Measurements from ENCODE around the gene NID2. TPM values are rescaled to one million over a fixed set of nuclear protein-coding genes. Genes with fewer than 3 reads are reported as not detected.

NID2 gene
- total and polyA plus RNA-seq, 2 of the 4 experiments (the other 2 are of a cell fraction): 101 to 303 TPM

DNA sequence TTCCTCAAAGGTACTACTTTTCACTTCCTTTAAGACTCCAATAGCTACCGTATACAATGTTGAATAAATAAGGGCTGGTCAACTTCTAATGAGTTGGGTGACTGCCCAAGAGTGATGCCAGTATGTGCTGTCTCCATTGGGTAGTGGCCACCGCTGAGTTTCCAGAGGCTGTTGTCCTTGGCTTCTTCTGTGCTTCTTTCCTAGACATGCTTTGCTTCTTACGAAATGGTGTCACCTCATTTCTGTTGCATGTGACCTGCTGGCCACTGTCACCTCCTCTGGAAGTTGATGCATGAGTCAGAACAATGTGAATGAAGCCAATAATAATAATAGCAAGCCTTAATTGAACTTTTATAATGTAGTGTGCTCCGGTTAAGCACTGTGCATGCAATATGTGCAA is 7.5 kb upstream of the NID2 start:
- H3K27me3 ChIP-seq (ENCODE audit: control insufficient read depth, insufficient read depth, low read length): no peaks in the 10 kb centered on the region
- H3K9me1 ChIP-seq (ENCODE audit: insufficient read depth, low read length): peaks cover 27% of the 10 kb centered on the region
- BruUV-seq (replicated peaks): no TSS peak
- intact Hi-C loops (cut with micrococcal nuclease): no loop called here
- dilution Hi-C loops (cut with HindIII; ENCODE audit: low sequenced_read_pairs, unreplicated experiment): no loop called here
- peak overlapping the region; percentile 1; the same call in 2 of the 3 replicates for H2BK15ac ChIP-seq (ENCODE audit: low read depth, low read length)
- H4K20me1 ChIP-seq (ENCODE audit: insufficient read depth, low read length): no peaks in the 10 kb centered on the region
- H3K14ac ChIP-seq (replicated peaks; ENCODE audit: low read depth, low read length): peak overlapping the region; percentile 72
- H3K18ac ChIP-seq (ENCODE audit: low read depth, low read length): no peak overlapping the region; the same call in 1 of the 2 replicates
- no peak overlapping the region for H4K5ac ChIP-seq (ENCODE audit: low read depth, low read length)
- peak overlapping the region; percentile 50; the same call in 1 of the 2 replicates for H4K91ac ChIP-seq (ENCODE audit: insufficient read depth, low read depth, low read length)
- peak overlapping the region; percentile 95 for H2BK120ac ChIP-seq (ENCODE audit: low read depth, low read length)
- H2AK9ac ChIP-seq (replicated peaks; ENCODE audit: low read depth, low read length, poor library complexity): no peak overlapping the region
- in situ Hi-C loops (cut with MboI; ENCODE audit: low sequenced_read_pairs): no loop called here
- no peaks in the 10 kb centered on the region for H3K9me3 ChIP-seq (ENCODE audit: control insufficient read depth, insufficient read depth, low read length)
- peak overlapping the region; percentile 6 for H2AFZ ChIP-seq (replicated peaks; ENCODE audit: low read length, poor library complexity)
- H3K23ac ChIP-seq (ENCODE audit: low read depth, low read length): peak overlapping the region; percentile 58; the same call in 1 of the 2 replicates
- no peak overlapping the region for H3K4me3 ChIP-seq (ENCODE audit: insufficient read depth, low read depth, low read length)
- no peak overlapping the region for H3K9ac ChIP-seq (ENCODE audit: low read depth, low read length)
- H4K8ac ChIP-seq (ENCODE audit: low read depth in 2 of 2, low read length in 2 of 2): peak overlapping the region in 1 of 2 experiments; percentile 4; a peak in 2 of 4 replicates
- ATAC-seq (ENCODE audit: low read depth) (no peak), DNase-seq (peak; percentile 66)
- ChIA-PET POLR2A (ENCODE audit: unreplicated experiment) (no interaction called here), CTCF (interaction anchor here (1.0 kb wide), 1 partner anchor 28 kb away, joined by 3 read pairs; no protein-coding TSS in a partner anchor)
- no peak overlapping the region for H3K56ac ChIP-seq (ENCODE audit: extremely low read depth, insufficient read depth, low read length)
- 20% methylated on average over 1 of the region's 4 CpGs; no CpG with 5 or more reads in 1 of the 2 experiments for WGBS, 2 experiments (ENCODE audit: extremely low coverage in 2 of 2, insufficient read length in 1 of 2)
- H2AK5ac ChIP-seq (ENCODE audit: low read depth, low read length): peak overlapping the region; percentile 55; the same call in 1 of the 2 replicates
- H3K27ac ChIP-seq (ENCODE audit: insufficient read depth, low read length): peak overlapping the region; percentile 3
- TF ChIP-seq CHD1 (IDR thresholded peaks at IDR 0.05; ENCODE audit: low read depth, low read length) (no peak), CEBPB (IDR thresholded peaks at IDR 0.05; ENCODE audit: low read depth, low read length) (peak; percentile 49; the same call in 1 of the 2 replicates), BHLHE40 (IDR thresholded peaks at IDR 0.05; ENCODE audit: low read depth, low read length) (peak; percentile 64; the same call in 1 of the 2 replicates), MAFK (IDR thresholded peaks at IDR 0.05; ENCODE audit: low read depth, low read length) (no peak)
- peak overlapping the region; percentile 88 for H3K4ac ChIP-seq (ENCODE audit: low read depth, low read length)
- H2BK5ac ChIP-seq (ENCODE audit: low read depth, low read length, poor library complexity, severe bottlenecking): peak overlapping the region; percentile 75
- H3K79me1 ChIP-seq (ENCODE audit: low read depth in 1 of 2, low read length in 2 of 2): peaks cover 0 to 36% of the 10 kb centered on the region in 2 experiments; a peak in 3 of 4 replicates
- no peaks in the 10 kb centered on the region for H3K36me3 ChIP-seq (ENCODE audit: control insufficient read depth, insufficient read depth, low read length)
- H3K4me2 ChIP-seq (ENCODE audit: low read depth, low read length): no peak overlapping the region
- peaks cover 41% of the 10 kb centered on the region for H3K4me1 ChIP-seq (ENCODE audit: control insufficient read depth, insufficient read depth, low read length)
- H2BK20ac ChIP-seq (ENCODE audit: low read depth, low read length): peak overlapping the region; percentile 81
